Vagina (tissue), 2 donors: ENCODE measurements around the gene DST.
"Not testable (repeated sequence)": the region's sequence is repeated elsewhere in the genome, so short reads cannot be mapped to it uniquely, and the experiment has no call there.

Source experiments
- POLR2A ChIP-seq, 2 donors: fragments of 450-650 bp; IDR thresholded peaks; one replicate each; pipeline ENCODE4 v1.6.1; 2017; ENCODE audit warnings: antibody characterized with exemption in 2 of 2, mild to moderate bottlenecking in 2 of 2, moderate library complexity in 2 of 2
- POLR2AphosphoS5 ChIP-seq, 2 donors: sonication (generic); formaldehyde crosslinking; IDR thresholded peaks; one replicate each; pipeline ENCODE4 v1.9.0; 2017; ENCODE audit warnings: antibody characterized with exemption in 2 of 2, mild to moderate bottlenecking in 2 of 2, low read depth in 1 of 2; ENCODE audit not compliant: insufficient read depth in 1 of 2
- TF ChIP-seq, protein P1 (sequence below), 3 experiments: fragments of 450-650 bp in 2 of 3; fragments of 200-600 bp in 1 of 3; sonication (generic) in 1 of 3; IDR thresholded peaks; one replicate each; pipeline ENCODE4 v1.5.1; 2017 to 2019; ENCODE audit warnings: antibody characterized with exemption in 3 of 3, mild to moderate bottlenecking in 2 of 3, moderate library complexity in 2 of 3

- not testable (repeated sequence) for TF ChIP-seq POLR2A (IDR thresholded peaks at IDR 0.05); POLR2AphosphoS5 (IDR thresholded peaks at IDR 0.05; ENCODE audit: insufficient read depth in 1 of 2, low read depth in 1 of 2)
- TF ChIP-seq, protein P1, sequence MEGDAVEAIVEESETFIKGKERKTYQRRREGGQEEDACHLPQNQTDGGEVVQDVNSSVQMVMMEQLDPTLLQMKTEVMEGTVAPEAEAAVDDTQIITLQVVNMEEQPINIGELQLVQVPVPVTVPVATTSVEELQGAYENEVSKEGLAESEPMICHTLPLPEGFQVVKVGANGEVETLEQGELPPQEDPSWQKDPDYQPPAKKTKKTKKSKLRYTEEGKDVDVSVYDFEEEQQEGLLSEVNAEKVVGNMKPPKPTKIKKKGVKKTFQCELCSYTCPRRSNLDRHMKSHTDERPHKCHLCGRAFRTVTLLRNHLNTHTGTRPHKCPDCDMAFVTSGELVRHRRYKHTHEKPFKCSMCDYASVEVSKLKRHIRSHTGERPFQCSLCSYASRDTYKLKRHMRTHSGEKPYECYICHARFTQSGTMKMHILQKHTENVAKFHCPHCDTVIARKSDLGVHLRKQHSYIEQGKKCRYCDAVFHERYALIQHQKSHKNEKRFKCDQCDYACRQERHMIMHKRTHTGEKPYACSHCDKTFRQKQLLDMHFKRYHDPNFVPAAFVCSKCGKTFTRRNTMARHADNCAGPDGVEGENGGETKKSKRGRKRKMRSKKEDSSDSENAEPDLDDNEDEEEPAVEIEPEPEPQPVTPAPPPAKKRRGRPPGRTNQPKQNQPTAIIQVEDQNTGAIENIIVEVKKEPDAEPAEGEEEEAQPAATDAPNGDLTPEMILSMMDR (IDR thresholded peaks at IDR 0.05), result not testable (repeated sequence)
Measured at GRCh38 chr6:56562730-56563129, 80.0 kb downstream of the DST start.
